Mesendoderm (in vitro differentiated cells): ENCODE data around the gene PFDN2.

ENCODE experiments used
- DNase-seq: peaks from one replicate; pipeline ENCODE4 v3.0.0; 2013
- H2AK5ac ChIP-seq: 2 replicates; pipeline ENCODE4 v1.6.1; 2013; ENCODE audit warnings: low read length, inconsistent platforms
- H2BK120ac ChIP-seq: 2 replicates; pipeline ENCODE4 v1.6.1; 2013; ENCODE audit warnings: low read depth, mild to moderate bottlenecking, low read length, moderate library complexity, mixed read lengths
- H2BK15ac ChIP-seq: replicated peaks from 2 replicates; pipeline ENCODE4 v1.6.1; 2013; ENCODE audit warnings: low read depth, mild to moderate bottlenecking, moderate library complexity
- H2BK5ac ChIP-seq: 2 replicates; pipeline ENCODE4 v1.6.1; 2013; ENCODE audit warnings: low read length, inconsistent platforms
- H3K18ac ChIP-seq: 2 replicates; pipeline ENCODE4 v1.6.1; 2013; ENCODE audit warnings: mild to moderate bottlenecking, low read length, mixed read lengths
- H3K23ac ChIP-seq: one replicate; pipeline ENCODE4 v1.6.1; 2013; ENCODE audit warnings: low read length
- H3K27ac ChIP-seq: 2 replicates; pipeline ENCODE4 v1.5.1; 2013; ENCODE audit warnings: low read depth, mild to moderate bottlenecking, inconsistent platforms, low read length, moderate library complexity
- H3K27me3 ChIP-seq: 2 replicates; pipeline ENCODE4 v1.6.1; 2013; ENCODE audit warnings: low read length, control low read depth, mild to moderate bottlenecking, inconsistent platforms; ENCODE audit not compliant: insufficient read depth, poor library complexity
- H3K36me3 ChIP-seq: 2 replicates; pipeline ENCODE4 v1.6.1; 2013; ENCODE audit warnings: low read length, inconsistent platforms; ENCODE audit not compliant: control insufficient read depth, insufficient read depth
- H3K4ac ChIP-seq: one replicate; pipeline ENCODE4 v1.6.1; 2013; ENCODE audit warnings: low read depth, mild to moderate bottlenecking, low read length, moderate library complexity
- H3K4me1 ChIP-seq: 2 replicates; pipeline ENCODE4 v1.6.1; 2013; ENCODE audit warnings: low read depth, low read length, inconsistent platforms; ENCODE audit not compliant: control insufficient read depth
- H3K4me2 ChIP-seq: 2 replicates; pipeline ENCODE4 v1.6.1; 2013; ENCODE audit warnings: low read length
- H3K4me3 ChIP-seq: 2 replicates; pipeline ENCODE4 v1.5.1; 2013; ENCODE audit warnings: mild to moderate bottlenecking, low read length
- H3K56ac ChIP-seq: one replicate; pipeline ENCODE4 v1.6.1; 2013; ENCODE audit warnings: low read length
- H3K79me1 ChIP-seq: 2 replicates; pipeline ENCODE4 v1.6.1; 2013; ENCODE audit warnings: low read length, inconsistent platforms
- H3K79me2 ChIP-seq: 2 replicates; pipeline ENCODE4 v1.6.1; 2013; ENCODE audit warnings: mild to moderate bottlenecking, low read length; ENCODE audit not compliant: control insufficient read depth, insufficient read depth
- H3K9ac ChIP-seq: 2 replicates; pipeline ENCODE4 v1.6.1; 2013; ENCODE audit warnings: low read length, inconsistent platforms
- H4K5ac ChIP-seq: one replicate; pipeline ENCODE4 v1.6.1; 2013; ENCODE audit warnings: low read length
- H4K8ac ChIP-seq: one replicate; pipeline ENCODE4 v1.6.1; 2013; ENCODE audit warnings: low read depth, mild to moderate bottlenecking, control low read depth, low read length, moderate library complexity
- WGBS: extraction: QIAGEN DNeasy Blood & Tissue Kit; methylation state at CpG from one replicate; pipeline ENCODE4 v1.1.7; 2013; ENCODE audit warnings: low lambda C conversion rate, missing lambda C conversion rate; ENCODE audit not compliant: insufficient coverage; ENCODE audit errors: extremely low coverage; 5-methylcytosine and 5-hydroxymethylcytosine counted together

Gene PFDN2

GRCh38 chr1:161163793-161164192 is 46.0 kb upstream of the PFDN2 start:
- Histone ChIP-seq H3K4ac (no peak overlapping the region), H2BK15ac (no peak overlapping the region), H2BK5ac (no peak overlapping the region), H2AK5ac (no peak overlapping the region), H3K4me1 (peaks cover 2% of the 10 kb centered on the region), H3K23ac (no peak overlapping the region), H3K79me2 (no peaks in the 10 kb centered on the region), H4K5ac (no peak overlapping the region), H3K4me3 (no peak overlapping the region), H4K8ac (no peak overlapping the region), H3K79me1 (peaks cover 5% of the 10 kb centered on the region), H3K9ac (no peak overlapping the region), H3K56ac (no peak overlapping the region), H3K36me3 (no peaks in the 10 kb centered on the region), H3K18ac (no peak overlapping the region), H3K4me2 (no peak overlapping the region), H3K27me3 (no peaks in the 10 kb centered on the region), H3K27ac (no peak overlapping the region), H2BK120ac (no peak overlapping the region)
- no CpG with 5 or more reads among the region's 5 CpGs for WGBS
- no peak for DNase-seq

DNA sequence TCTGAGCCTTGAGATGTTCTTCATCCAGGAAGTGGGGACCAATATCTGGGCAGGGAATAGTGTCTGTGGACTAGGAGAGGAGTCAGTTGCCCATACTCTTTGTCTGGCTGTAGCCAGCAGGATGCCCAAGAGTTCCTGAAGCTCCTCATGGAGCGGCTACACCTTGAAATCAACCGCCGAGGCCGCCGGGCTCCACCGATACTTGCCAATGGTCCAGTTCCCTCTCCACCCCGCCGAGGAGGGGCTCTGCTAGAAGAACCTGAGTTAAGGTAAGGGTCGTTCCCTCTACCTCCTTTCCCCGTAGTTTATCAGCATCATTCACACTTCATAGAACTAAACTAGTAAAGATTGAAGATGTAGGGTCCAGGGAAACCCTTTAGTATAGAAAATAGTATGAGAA is 45.0 kb upstream of the PFDN2 start:
- WGBS = no CpG with 5 or more reads among the region's 10 CpGs
- Histone ChIP-seq H3K79me1 (peaks cover 5% of the 10 kb centered on the region), H4K8ac (no peak overlapping the region), H4K5ac (no peak overlapping the region), H3K79me2 (no peaks in the 10 kb centered on the region), H3K18ac (no peak overlapping the region), H2BK15ac (no peak overlapping the region), H3K9ac (no peak overlapping the region), H3K4me3 (no peak overlapping the region), H3K27ac (no peak overlapping the region), H3K27me3 (no peaks in the 10 kb centered on the region), H2BK120ac (no peak overlapping the region), H3K56ac (no peak overlapping the region), H3K4me1 (peaks cover 2% of the 10 kb centered on the region), H3K36me3 (no peaks in the 10 kb centered on the region), H3K4me2 (no peak overlapping the region), H3K4ac (no peak overlapping the region), H2AK5ac (no peak overlapping the region), H3K23ac (no peak overlapping the region), H2BK5ac (no peak overlapping the region)
- no peak for DNase-seq

GRCh38 chr1:161162052-161162451 is 44.2 kb upstream of the PFDN2 start:
- H3K4me1 ChIP-seq = peaks cover 2% of the 10 kb centered on the region
- no peaks in the 10 kb centered on the region for H3K36me3 ChIP-seq
- no peak overlapping the region for H3K27ac ChIP-seq
- no peak overlapping the region for H3K23ac ChIP-seq
- no peaks in the 10 kb centered on the region for H3K27me3 ChIP-seq
- H2BK120ac ChIP-seq = no peak overlapping the region
- H2BK15ac ChIP-seq = no peak overlapping the region
- H3K4me2 ChIP-seq = no peak overlapping the region
- no peak overlapping the region for H3K9ac ChIP-seq
- no peak overlapping the region for H3K4ac ChIP-seq
- H3K18ac ChIP-seq = no peak overlapping the region
- H3K79me1 ChIP-seq = peaks cover 5% of the 10 kb centered on the region
- no peak overlapping the region for H2AK5ac ChIP-seq
- no CpG with 5 or more reads among the region's 7 CpGs for WGBS
- H3K4me3 ChIP-seq = no peak overlapping the region
- no peak overlapping the region for H4K5ac ChIP-seq
- H3K56ac ChIP-seq = no peak overlapping the region
- no peak overlapping the region for H2BK5ac ChIP-seq
- DNase-seq = no peak
- H3K79me2 ChIP-seq = no peaks in the 10 kb centered on the region
- H4K8ac ChIP-seq = no peak overlapping the region

DNA sequence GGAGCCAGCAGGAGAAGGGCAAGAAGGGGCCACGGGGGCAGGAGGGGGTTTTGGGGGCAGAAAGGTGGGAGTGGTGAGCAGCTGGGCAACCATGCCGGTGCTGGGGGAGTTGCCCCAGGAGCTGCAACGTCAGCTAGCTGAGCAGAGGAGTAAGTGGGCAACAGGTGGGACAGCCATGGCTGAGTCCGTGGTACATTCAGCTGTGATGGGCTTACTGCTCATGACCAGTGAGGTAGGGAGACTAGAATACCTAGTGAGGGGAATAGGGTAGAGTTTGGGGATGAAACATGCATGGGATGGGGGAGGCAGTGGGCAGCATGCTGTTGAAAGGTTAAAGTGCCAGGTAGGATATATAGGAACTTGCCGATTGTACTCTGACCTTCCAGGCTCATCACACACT is 43.8 kb upstream of the PFDN2 start:
- Histone ChIP-seq H3K4me1 (peaks cover 2% of the 10 kb centered on the region), H3K9ac (no peak overlapping the region), H2AK5ac (no peak overlapping the region), H4K8ac (no peak overlapping the region), H3K23ac (no peak overlapping the region), H3K27ac (no peak overlapping the region), H3K79me2 (no peaks in the 10 kb centered on the region), H3K27me3 (no peaks in the 10 kb centered on the region), H3K56ac (no peak overlapping the region), H3K18ac (no peak overlapping the region), H3K79me1 (peaks cover 5% of the 10 kb centered on the region), H3K36me3 (no peaks in the 10 kb centered on the region), H2BK15ac (no peak overlapping the region), H3K4me2 (no peak overlapping the region), H3K4me3 (no peak overlapping the region), H4K5ac (no peak overlapping the region), H2BK120ac (no peak overlapping the region), H3K4ac (no peak overlapping the region), H2BK5ac (no peak overlapping the region)
- WGBS = no CpG with 5 or more reads among the region's 5 CpGs
- DNase-seq = no peak

DNA sequence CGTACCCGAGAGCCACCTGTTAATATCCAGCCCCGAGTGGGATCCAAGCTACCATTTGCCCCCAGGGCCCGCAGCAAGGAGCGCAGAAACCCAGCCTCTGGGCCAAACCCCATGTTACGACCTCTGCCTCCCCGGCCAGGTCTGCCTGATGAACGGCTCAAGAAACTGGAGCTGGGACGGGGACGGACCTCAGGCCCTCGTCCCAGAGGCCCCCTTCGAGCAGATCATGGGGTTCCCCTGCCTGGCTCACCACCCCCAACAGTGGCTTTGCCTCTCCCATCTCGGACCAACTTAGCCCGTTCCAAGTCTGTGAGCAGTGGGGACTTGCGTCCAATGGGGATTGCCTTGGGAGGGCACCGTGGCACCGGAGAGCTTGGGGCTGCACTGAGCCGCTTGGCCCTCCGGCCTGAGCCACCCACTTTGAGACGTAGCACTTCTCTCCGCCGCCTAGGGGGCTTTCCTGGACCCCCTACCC is 42.9 kb upstream of the PFDN2 start:
- DNase-seq = no peak
- Histone ChIP-seq H3K9ac (no peak overlapping the region), H3K4me3 (no peak overlapping the region), H3K27me3 (no peaks in the 10 kb centered on the region), H3K27ac (no peak overlapping the region), H2BK15ac (no peak overlapping the region), H4K5ac (no peak overlapping the region), H3K18ac (no peak overlapping the region), H3K36me3 (no peaks in the 10 kb centered on the region), H3K56ac (no peak overlapping the region), H3K23ac (no peak overlapping the region), H4K8ac (no peak overlapping the region), H2BK5ac (no peak overlapping the region), H3K79me2 (no peaks in the 10 kb centered on the region), H3K4me1 (peaks cover 2% of the 10 kb centered on the region), H3K4me2 (no peak overlapping the region), H2AK5ac (no peak overlapping the region), H3K79me1 (peaks cover 5% of the 10 kb centered on the region), H3K4ac (no peak overlapping the region), H2BK120ac (no peak overlapping the region)
- no CpG with 5 or more reads among the region's 22 CpGs for WGBS

GRCh38 chr1:161159913-161160243 is 42.0 kb upstream of the PFDN2 start:
- Histone ChIP-seq H3K23ac (no peak overlapping the region), H3K36me3 (no peaks in the 10 kb centered on the region), H2BK15ac (no peak overlapping the region), H3K4me3 (peak overlapping the region; percentile 43), H3K56ac (peak overlapping the region; percentile 91), H2BK5ac (no peak overlapping the region), H4K8ac (no peak overlapping the region), H3K4me1 (peaks cover 2% of the 10 kb centered on the region), H3K4ac (peak overlapping the region; percentile 92), H2AK5ac (no peak overlapping the region), H3K4me2 (peak overlapping the region; percentile 91), H3K9ac (peak overlapping the region; percentile 82), H3K79me2 (no peaks in the 10 kb centered on the region), H3K27me3 (no peaks in the 10 kb centered on the region), H2BK120ac (no peak overlapping the region), H3K79me1 (peaks cover 5% of the 10 kb centered on the region), H3K27ac (no peak overlapping the region), H4K5ac (no peak overlapping the region), H3K18ac (peak overlapping the region; percentile 93)
- DNase-seq = no peak
- WGBS = no CpG with 5 or more reads among the region's 11 CpGs
